Left hindlimb (tissue), 1 donor: ENCODE data around the gene CCDC9.
A peak's percentile ranks its signal among the peaks of the same experiment; 100 is the strongest.

Source experiments
- DNase-seq: peaks from one replicate; pipeline ENCODE4 v3.0.0-alpha.2; 2018

The CCDC9 gene

DNA sequence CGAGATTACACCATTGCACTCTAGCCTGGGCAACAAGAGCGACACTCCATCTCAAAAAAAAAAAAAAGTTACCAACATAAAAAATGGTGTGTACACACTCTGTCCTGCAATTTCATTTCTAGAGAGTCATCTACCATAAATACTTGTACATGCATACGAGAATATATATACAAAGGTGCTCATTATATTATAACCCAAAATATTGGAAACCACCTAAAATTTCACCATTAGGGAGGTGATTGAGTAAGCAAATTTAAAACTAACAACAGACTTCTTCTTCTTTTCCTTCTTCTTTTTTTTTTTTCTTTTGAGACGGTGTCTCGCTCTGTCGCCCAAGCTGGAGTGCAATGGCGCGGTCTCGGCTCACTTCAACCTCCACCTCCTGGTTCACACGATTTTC is 45.9 kb downstream of the CCDC9 start:
- DNase-seq: no peak

DNA sequence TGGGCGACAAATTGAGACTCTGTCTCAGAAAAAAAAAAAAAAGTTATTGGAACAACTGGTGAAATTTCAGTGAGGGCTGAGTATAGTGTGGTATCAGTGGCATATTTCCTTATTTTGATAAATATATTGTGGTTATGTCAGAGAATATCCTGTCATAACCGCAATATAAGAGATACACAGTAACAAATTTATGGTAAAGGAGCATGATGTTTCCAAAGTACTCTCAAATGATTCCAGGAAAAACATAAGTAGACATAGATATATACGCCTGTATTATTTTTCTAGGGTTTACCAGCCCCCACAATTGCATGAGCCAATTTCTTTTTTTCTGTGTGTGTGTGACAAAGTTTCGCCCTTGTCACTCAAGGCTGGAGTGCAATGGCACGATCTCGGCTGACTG is 47.6 kb downstream of the CCDC9 start:
- no peak for DNase-seq

DNA sequence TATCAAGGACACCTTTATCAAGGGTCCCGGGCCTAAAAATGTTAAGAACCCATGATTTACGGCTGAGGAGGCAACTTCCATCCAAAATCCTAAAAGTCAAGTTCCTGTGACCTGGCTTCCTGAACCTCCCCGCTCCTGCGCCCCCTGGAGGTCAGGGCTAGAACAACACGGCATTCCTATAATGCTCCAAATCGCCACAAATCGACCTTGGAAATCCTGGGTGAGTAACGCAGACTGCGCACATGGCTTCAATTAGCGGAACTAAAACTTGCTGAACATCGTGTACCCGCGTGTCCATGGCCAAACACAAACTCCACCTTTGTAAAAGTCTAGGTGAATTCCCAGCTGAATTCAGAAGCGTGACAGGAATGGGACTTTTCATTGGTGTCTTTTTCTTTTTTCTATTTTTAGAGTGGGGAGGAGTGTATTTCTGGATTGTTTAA is 49.0 kb downstream of the CCDC9 start:
- peak; percentile 52 for DNase-seq

DNA sequence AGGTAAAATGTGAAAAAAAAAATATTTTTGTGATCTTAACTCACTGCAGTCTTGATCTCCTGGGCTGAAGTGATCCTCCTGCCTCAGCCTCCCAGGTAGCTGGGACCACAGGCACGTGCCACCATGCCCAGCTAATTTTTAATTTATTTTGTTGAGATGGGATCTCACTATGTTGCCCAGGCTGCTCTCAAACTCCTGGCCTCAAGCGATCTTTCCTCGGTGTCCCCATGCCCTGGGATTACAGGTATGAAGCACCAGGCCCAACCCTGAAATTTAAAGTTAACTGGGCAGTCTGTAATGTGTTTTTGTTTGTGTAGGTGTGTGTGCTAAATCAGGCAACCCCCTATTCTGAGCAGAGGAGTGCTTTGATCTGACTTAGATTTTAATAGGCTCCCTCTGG is 50.0 kb downstream of the CCDC9 start:
- DNase-seq: no peak

DNA sequence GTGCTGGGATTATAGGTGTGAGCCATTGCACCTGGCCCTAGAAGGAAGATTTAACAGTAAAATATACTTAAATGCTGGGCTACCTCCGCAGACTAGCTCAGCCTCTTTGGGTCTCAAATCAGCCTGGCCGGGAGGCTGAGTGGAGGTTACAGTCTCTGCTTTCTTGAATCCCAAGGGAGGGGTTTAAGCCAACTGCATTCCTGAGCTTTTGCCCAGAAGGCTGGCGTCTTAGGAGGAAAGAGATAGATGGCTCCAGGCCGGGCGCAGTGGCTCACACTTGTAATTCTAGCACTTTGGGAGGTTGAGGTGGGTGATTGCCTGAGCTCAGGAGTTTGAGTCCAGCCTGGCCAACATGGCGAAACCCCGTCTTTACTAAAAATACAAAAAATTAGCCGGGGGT is 52.7 kb downstream of the CCDC9 start:
- DNase-seq: no peak

DNA sequence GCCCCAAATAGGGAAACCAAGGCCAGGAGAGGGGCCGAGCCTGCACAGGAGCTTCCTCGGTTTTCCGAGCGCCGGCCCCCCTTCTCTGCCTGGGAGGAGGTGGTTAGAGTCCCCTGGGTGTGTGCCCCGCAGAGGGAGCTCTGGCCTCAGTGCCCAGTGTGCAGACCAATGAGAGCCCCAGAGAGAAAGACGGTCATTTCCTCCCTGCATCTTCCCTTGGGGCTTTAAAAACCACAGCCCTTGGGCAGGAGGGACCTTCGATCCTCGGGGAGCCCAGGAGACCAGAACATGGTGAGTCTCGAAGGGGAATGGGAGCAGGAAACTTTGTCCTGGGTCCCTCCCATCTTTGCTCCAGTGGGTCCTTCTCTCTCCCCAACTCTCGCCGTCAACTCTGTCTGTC is 53.3 kb downstream of the CCDC9 start, which contains the start of gene C5AR1:
Gene C5AR1, plus strand, starts transcription at position 254 of the 400 bp plus-strand sequence. Its CDS starts 35 bp downstream, at position 289.
- DNase-seq: no peak

DNA sequence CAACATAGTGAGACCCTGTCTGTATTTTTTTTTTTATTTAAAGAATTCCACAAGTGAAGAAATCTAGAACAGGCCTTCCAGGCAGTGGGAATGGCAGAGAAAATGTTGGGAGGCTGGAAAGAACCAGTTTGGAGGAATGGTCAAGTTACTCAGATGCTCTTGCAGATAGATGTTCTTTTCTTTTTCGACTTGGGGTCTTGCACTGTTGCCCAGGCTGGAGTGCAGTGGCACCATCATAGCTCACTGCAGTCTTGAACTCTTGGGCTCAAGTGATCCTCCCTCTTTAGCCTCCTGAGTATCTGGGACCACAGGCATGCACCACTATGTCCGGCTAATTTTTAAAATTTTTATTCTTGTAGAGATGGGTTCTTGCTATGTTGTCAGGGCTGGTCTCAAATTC is 54.0 kb downstream of the CCDC9 start:
- no peak for DNase-seq

DNA sequence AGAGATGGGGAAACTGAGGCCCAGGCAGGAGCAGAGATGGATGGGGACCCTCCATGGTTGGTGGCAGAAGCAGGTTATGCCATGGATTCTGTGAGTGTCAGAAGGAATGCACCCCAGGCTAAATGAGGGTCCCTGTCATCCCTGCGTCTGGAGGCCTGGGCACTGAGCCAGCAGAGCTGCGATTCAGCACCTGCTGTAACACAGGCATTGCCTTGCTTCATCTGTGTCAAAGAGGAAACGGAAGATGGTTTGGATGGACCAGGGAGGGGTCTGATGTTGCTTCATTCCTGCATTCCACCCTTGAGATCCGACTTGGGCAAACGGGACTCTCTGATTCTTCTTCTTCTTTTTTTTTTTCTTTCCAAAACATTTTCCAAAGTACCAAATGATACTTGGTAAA is 54.5 kb downstream of the CCDC9 start:
- DNase-seq: no peak

DNA sequence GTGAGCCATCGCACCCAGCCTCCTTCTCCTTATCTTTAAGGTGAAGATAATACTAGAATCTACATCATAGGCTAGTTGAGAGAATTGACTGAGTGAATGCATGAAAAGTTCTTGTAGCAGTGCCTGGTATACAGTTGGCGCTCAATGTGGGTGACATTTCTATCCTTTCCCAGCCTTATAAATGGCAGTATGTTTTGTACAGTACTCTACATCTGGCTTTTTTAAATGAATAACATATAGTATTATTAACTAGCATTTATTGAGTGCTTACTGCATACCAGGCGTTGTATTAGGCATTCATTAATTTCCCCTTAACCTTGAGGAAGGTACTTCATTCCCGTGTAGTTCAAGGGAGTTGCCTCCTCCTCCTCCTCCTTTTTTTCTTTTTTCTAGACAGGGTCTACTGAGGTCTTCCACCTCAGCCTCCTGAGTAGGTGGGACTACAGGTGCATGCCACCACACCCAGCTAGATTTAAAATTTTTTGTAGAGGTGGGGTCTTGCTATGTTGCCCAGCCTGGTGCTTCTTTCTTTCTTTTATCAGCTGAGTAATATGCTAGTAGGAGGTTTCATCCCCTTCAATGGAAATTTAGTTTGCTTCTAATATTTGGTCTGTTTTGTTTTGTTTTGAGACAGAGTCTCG is 56.2 kb downstream of the CCDC9 start:
- no peak for DNase-seq

DNA sequence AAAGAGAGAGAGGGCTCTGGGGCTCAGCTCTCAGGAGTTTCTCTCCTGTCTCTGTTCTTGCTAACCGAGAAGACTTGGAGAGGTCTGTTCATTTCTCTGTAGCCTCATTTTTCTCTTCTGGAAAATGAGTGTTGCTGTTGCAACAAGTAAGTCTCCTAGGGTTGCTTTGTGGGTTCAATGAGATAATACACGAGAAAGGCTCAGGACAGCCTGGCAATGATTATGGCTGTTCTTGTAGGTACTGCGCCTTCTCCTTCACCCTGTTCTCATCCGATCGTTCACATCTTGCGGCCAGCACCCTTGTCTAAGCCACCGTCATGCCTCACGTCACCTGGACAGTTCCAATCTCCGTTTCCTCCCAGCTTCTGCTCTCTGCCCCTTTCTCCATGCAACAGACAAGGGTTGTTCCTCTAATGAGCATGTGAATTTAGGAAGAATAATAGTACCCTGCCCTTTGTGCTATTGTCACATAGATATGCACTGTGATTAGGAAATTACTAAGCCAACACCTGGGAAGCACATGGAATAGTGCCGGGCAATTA is 57.5 kb downstream of the CCDC9 start:
- no peak for DNase-seq

DNA sequence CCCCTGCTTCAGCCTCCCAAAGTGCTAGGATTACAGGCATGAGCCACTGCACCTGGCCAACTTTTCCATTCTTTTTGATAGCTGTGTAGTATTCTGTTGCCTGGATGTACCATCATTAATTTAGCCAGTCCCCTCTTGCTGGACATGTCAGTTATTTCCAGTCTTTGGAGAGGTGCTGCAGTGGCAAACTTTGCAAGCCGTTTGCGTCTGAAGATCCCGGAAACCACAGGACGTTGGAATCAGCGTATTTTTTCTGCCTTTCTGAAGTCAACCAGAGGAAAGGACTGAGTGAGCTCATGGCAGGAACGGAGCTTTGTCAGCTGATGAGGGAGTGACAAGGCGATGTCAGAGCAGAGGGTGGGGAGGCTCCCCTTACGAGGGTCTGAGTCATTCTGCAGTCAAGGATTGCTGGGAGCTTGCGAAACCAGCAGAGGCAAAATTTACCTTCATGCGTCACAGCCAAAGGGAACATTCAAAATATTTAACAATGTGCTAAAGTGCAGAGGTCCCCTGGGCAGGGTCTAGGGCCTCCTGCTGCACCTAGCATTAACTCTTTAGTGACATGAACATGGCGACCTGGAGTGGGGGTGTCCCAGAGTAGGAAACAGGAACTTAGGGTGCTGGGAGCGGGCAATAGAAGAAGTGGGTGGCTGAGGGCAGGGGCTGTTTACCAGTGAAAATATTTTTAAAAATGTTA is 58.9 kb downstream of the CCDC9 start:
- no peak for DNase-seq

DNA sequence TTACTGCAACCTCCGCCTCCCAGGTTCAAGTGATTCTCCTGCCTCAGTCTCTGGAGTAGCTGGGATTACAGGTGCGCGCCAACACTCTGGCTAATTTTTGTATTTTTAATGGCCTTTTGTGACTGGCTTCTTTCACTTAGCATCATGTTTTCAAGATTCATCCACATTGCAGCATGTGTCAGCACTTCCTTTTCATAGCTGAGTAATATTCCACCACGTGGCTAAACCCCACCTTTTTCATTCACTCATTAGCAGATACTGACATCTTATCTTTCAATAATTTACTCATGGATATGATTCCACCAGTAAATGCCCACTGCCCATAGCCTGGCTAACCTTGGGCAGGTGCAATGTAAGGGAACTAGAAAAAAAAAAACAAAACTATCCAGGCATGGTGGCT is 60.2 kb downstream of the CCDC9 start:
- no peak for DNase-seq

DNA sequence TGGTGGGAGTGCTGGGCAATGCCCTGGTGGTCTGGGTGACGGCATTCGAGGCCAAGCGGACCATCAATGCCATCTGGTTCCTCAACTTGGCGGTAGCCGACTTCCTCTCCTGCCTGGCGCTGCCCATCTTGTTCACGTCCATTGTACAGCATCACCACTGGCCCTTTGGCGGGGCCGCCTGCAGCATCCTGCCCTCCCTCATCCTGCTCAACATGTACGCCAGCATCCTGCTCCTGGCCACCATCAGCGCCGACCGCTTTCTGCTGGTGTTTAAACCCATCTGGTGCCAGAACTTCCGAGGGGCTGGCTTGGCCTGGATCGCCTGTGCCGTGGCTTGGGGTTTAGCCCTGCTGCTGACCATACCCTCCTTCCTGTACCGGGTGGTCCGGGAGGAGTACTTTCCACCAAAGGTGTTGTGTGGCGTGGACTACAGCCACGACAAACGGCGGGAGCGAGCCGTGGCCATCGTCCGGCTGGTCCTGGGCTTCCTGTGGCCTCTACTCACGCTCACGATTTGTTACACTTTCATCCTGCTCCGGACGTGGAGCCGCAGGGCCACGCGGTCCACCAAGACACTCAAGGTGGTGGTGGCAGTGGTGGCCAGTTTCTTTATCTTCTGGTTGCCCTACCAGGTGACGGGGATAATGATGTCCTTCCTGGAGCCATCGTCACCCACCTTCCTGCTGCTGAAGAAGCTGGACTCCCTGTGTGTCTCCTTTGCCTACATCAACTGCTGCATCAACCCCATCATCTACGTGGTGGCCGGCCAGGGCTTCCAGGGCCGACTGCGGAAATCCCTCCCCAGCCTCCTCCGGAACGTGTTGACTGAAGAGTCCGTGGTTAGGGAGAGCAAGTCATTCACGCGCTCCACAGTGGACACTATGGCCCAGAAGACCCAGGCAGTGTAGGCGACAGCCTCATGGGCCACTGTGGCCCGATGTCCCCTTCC is 63.9 kb downstream of the CCDC9 start:
- DNase-seq: no peak
